ENCODE measurements around the gene RELT. TPM values are rescaled to one million over a fixed set of nuclear protein-coding genes. Genes with fewer than 3 reads are reported as not detected.
"Not testable (repeated sequence)": the region's sequence is repeated elsewhere in the genome, so short reads cannot be mapped to it uniquely, and the experiment has no call there.

RELT gene
- total RNA-seq, 1 experiment from 2014 or later, result 12.9 TPM

DNA sequence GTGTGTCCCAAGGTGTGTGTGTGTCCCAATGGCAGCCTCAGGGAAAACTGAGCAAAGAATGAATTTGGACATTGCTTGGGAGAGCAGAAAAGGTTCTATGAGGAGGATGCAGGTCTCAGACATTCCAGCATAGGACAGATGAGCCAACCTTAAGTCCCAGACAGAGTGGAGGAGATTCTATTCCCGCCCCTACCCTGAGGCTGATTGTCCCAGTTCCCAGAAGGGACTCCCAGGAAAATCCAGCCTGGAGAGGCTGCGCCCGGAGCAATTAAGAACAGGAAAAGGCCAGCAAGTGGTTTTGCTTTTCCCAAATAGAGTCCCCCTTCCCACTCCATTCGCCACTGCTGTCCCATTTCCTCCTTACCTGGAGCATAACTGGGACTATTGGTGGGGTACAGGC lies 54.1 kb downstream of the RELT start:
- DNase-seq (ENCODE audit: low read depth), result no peak

DNA sequence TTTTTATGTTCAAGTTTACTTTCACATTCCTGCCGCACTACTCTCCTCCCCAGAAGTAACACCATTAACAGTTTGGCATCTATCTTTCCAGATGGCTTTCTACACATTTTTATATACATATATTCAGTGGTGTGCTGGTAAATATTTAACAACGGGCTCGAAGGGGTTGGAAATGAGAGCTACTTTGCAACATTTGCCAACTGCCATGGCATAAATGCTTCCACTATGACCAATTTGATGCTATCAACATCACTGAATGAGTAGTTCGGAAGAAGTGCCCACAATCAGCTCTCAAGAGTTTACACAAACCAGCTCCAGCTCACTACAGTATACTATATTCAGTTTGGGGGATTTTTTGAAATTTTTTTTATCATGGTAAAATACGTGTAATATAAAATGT lies 55.2 kb downstream of the RELT start:
- no peak for DNase-seq (ENCODE audit: low read depth)

DNA sequence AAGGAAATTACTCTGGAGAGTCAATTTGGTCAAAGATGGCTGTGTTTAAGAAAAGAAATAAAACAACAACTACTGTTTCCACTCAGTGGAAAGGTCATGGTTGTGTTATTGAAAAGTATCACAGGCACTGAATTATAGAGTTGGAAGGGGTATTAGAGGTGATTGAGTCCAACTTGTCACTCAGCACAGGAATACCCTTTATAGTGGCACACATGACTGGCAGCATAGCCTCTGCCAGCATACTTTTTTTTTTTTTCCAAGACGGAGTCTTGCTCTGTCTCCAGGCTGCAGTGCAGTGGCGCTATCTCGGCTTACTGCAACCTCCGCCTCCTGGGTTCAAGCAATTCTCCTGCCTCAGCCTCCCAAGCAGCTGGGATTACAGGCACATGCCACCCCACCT lies 60.7 kb downstream of the RELT start:
- DNase-seq (ENCODE audit: low read depth), result not testable (repeated sequence)

- DNase-seq (ENCODE audit: low read depth), result no peak
Observed at GRCh38 chr11:73439002-73439843, 63.0 kb downstream of the RELT start.

- no peak for DNase-seq (ENCODE audit: low read depth)
Observed at GRCh38 chr11:73445980-73446379, 69.8 kb downstream of the RELT start.

- no peak for DNase-seq (ENCODE audit: low read depth)
Observed at GRCh38 chr11:73446766-73447165, 70.6 kb downstream of the RELT start.

Other genes starting within 250 kb of the RELT start
- 5.1 and 5.9 TPM in 2 replicates for gene FCHSD2, start 234.1 kb upstream of the RELT start, total RNA-seq (2014; rRNA removed)
- gene P2RY2, start 158.1 kb upstream of the RELT start, total RNA-seq (2014; rRNA removed), result not detected in 2 replicates
- 0.17 TPM in 1 of 2 replicates, not detected in the other for gene P2RY6, start 104.1 kb upstream of the RELT start, total RNA-seq (2014; rRNA removed)
- 13.8 and 15.7 TPM in 2 replicates for gene ARHGEF17, start 68.1 kb upstream of the RELT start, total RNA-seq (2014; rRNA removed)
- 23.7 and 24.6 TPM in 2 replicates for gene FAM168A, start 221.7 kb downstream of the RELT start, total RNA-seq (2014; rRNA removed)